GM21390 (cell line): Measurements from ENCODE around the gene DCBLD1.

Experiments
- ATAC-seq: cut with Tn5 transposase; IDR thresholded peaks from one replicate; pipeline ENCODE4 v1.9.1; 2021; ENCODE audit not compliant: unreplicated experiment

The DCBLD1 gene

GRCh38 chr6:117469791-117470190 lies 12.7 kb upstream of the DCBLD1 start:
- no peak for ATAC-seq

- ATAC-seq, result no peak
Measured at GRCh38 chr6:117472667-117473066, 9.8 kb upstream of the DCBLD1 start.

- ATAC-seq, result no peak
Measured at GRCh38 chr6:117473401-117473800, 9.1 kb upstream of the DCBLD1 start.

- ATAC-seq, result peak; percentile 40
Measured at GRCh38 chr6:117477988-117478852, 4.3 kb upstream of the DCBLD1 start.

- no peak for ATAC-seq
Measured at GRCh38 chr6:117478853-117479231, 3.6 kb upstream of the DCBLD1 start.

- no peak for ATAC-seq
Measured at GRCh38 chr6:117480651-117481050, 1.8 kb upstream of the DCBLD1 start.

GRCh38 chr6:117481278-117481925 lies 1.1 kb upstream of the DCBLD1 start:
- no peak for ATAC-seq

- no peak for ATAC-seq
Measured at GRCh38 chr6:117481926-117482239, 591 bp upstream of the DCBLD1 start.

- ATAC-seq, result peak; percentile 9
Measured at GRCh38 chr6:117483004-117483644, 650 bp downstream of the DCBLD1 start.

- ATAC-seq, result peak; percentile 23
Measured at GRCh38 chr6:117483645-117484016, 1.2 kb downstream of the DCBLD1 start.

GRCh38 chr6:117484052-117484646 lies 1.7 kb downstream of the DCBLD1 start:
- no peak for ATAC-seq

GRCh38 chr6:117485433-117485832 lies 3.0 kb downstream of the DCBLD1 start:
- no peak for ATAC-seq

GRCh38 chr6:117487821-117488220 lies 5.3 kb downstream of the DCBLD1 start:
- ATAC-seq, result no peak

GRCh38 chr6:117489003-117489402 lies 6.5 kb downstream of the DCBLD1 start:
- no peak for ATAC-seq

- no peak for ATAC-seq
Measured at GRCh38 chr6:117491916-117492315, 9.4 kb downstream of the DCBLD1 start.

GRCh38 chr6:117493470-117493869 lies 11.0 kb downstream of the DCBLD1 start:
- no peak for ATAC-seq

- no peak for ATAC-seq
Measured at GRCh38 chr6:117494283-117494682, 11.8 kb downstream of the DCBLD1 start.

GRCh38 chr6:117494694-117495318 lies 12.3 kb downstream of the DCBLD1 start:
- ATAC-seq, result no peak

- no peak for ATAC-seq
Measured at GRCh38 chr6:117495425-117495824, 13.0 kb downstream of the DCBLD1 start.

GRCh38 chr6:117495869-117496268 lies 13.4 kb downstream of the DCBLD1 start:
- ATAC-seq, result no peak

GRCh38 chr6:117496383-117496990 lies 14.0 kb downstream of the DCBLD1 start:
- ATAC-seq, result no peak
